Psoas muscle (tissue), 7 donors: ENCODE data around the gene TAF12. TPM values are rescaled to one million over a fixed set of nuclear protein-coding genes. Genes with fewer than 3 reads are reported as not detected.

ENCODE experiments used
- polyA plus RNA-seq, 3 donors: library from polyadenylated mRNA; stranded (reverse); fragments of 200-250 nt; gene quantifications; one replicate each; pipeline ENCODE4 v1.2.3, GENCODE V29; 2013
- total RNA-seq, 4 donors: library from RNA; stranded (reverse); fragmentation: NEBNext Ultra II Directional in 2 of 4; extraction: Animal tissue kit (Norgen Biotek cat#: 25700) in 2 of 4; gene quantifications; one replicate each; pipeline versions ENCODE4 v1.2.1 to v1.2.4, GENCODE V29; 2021 to 2023
- donor health status: healthy with polysubstance abuse.
- donor health status: DM: no; HTN: no; CAD: no; lungs with moderate emphysema.
- donor health status: Bipolar disorder and iron deficiency.
- donor health status: healthy.
- donor health status: DM: no; HTN: no; CAD: no.
- donor health status: DM: no; HTN: no; CAD: no.
- donor health status: DM: yes; HTN: yes; CAD: no.

TAF12 gene
- total and polyA plus RNA-seq, 7 donors: 24.4 to 54.0 (median 30.3) TPM

Other genes with a start within 250 kb of the TAF12 start
- gene RCC1, start 137.0 kb downstream of the TAF12 start, total RNA-seq: 10 to 100 TPM in 2 of 4 donors, 1 to 10 TPM in 2; 7.0 to 20.8 (median 9.2) TPM
- gene RCC1, start 137.0 kb downstream of the TAF12 start, polyA plus RNA-seq: 10 to 100 TPM; 14.0 to 81.6 (median 17.4) TPM
- gene TRNAU1AP, start 90.0 kb downstream of the TAF12 start, total RNA-seq: 10 to 100 TPM in 3 of 4 donors, 1 to 10 TPM in 1; 7.5 to 17.5 (median 12.2) TPM
- 10 to 100 TPM in 2 of 3 donors, 1 to 10 TPM in 1; 7.3 to 12.9 (median 10.8) TPM for gene TRNAU1AP, start 90.0 kb downstream of the TAF12 start, polyA plus RNA-seq
- 1 to 10 TPM in 1 of 4 donors, under 1 TPM in 3; 0.32 to 1.3 (median 0.68) TPM for gene RAB42, start 50.8 kb downstream of the TAF12 start, total RNA-seq
- gene RAB42, start 50.8 kb downstream of the TAF12 start, polyA plus RNA-seq: under 1 TPM; 0.16 to 0.34 (median 0.21) TPM
- gene RNU11, start 5.5 kb upstream of the TAF12 start, total RNA-seq: not detected
- not detected for gene RNU11, start 5.5 kb upstream of the TAF12 start, polyA plus RNA-seq
- 10 to 100 TPM in 2 of 4 donors, 1 to 10 TPM in 2; 8.4 to 12.8 (median 10.0) TPM for gene GMEB1, start 25.7 kb upstream of the TAF12 start, total RNA-seq
- gene GMEB1, start 25.7 kb upstream of the TAF12 start, polyA plus RNA-seq: 10 to 100 TPM in 2 of 3 donors, 1 to 10 TPM in 1; 5.3 to 12.3 (median 10.9) TPM
- gene YTHDF2, start 93.9 kb upstream of the TAF12 start, total RNA-seq: 10 to 100 TPM; 43.4 to 55.1 (median 49.1) TPM
- 10 to 100 TPM; 30.3 to 49.0 (median 38.4) TPM for gene YTHDF2, start 93.9 kb upstream of the TAF12 start, polyA plus RNA-seq
- gene OPRD1, start 169.1 kb upstream of the TAF12 start, total RNA-seq: under 1 TPM in 2 of 4 donors, not detected in 2; 0.02 to 0.07 TPM
- gene OPRD1, start 169.1 kb upstream of the TAF12 start, polyA plus RNA-seq: under 1 TPM in 2 of 3 donors, not detected in 1; 0.03 to 0.12 TPM